GM21367 (cell line): ENCODE measurements around the gene CD72.
"Not testable (repeated sequence)": the region's sequence is repeated elsewhere in the genome, so short reads cannot be mapped to it uniquely, and the experiment has no call there.

Source experiments
- ATAC-seq: cut with Tn5 transposase; IDR thresholded peaks from one replicate; pipeline ENCODE4 v1.9.1; 2021; ENCODE audit not compliant: unreplicated experiment

CD72 gene

DNA sequence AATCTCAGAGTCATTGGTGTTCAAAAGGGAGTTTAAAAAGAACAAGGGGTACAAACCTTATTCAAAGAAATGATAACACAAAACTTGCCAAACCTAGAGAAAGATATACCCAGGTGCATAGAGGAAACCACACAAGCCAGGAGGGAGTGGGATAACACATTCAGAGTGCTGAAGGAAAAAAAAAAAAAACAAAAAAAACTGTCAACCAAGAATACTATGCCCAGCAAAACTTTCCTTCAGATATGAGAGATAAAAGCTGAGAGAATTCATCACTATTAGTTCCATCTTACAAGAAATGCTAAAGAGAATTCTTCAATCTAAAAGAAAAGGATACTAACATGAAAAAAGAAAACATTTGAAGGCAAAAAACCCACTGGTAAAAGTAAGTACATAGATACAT, 24.6 kb downstream of the CD72 start:
- ATAC-seq = no peak

DNA sequence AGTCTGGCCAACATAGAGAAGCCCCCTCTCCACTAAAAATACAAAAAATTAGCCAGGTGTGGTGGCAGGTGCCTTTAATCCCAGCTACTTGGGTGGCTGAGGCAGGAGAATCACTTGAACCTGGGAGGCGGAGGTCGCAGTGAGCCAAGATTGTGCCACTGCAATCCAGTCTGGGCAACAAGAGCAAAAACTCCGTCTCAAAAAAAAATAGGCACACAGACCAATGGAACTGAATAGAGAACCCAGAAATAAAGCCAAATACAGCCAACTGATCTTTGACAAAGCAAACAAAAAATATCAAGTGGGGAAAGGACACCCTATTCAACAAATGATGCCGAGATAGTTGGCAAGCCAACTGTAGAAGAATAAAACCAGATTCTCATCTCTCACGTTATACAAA, 29.7 kb downstream of the CD72 start:
- not testable (repeated sequence) for ATAC-seq

GRCh38 chr9:35584681-35585080, 33.5 kb downstream of the CD72 start:
- not testable (repeated sequence) for ATAC-seq

DNA sequence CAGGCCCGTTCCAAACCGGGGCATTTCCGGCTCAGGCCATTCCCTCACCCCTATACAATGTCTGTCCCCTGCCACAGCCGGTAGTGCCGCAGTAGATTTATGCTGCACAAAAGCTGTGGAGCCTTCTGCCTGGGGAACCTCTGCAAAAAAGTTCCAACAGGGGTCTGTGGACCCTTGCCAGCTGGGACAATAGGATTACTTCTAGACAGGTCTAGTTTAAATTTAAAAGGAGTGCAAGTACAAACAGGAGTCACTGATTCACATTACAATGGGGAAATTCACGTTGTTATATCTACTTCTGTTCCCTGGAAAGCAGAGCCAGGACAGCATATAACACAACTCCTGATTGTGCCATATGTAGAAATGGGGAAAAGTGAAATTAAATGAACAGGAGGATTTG, 34.7 kb downstream of the CD72 start:
- ATAC-seq = not testable (repeated sequence)

DNA sequence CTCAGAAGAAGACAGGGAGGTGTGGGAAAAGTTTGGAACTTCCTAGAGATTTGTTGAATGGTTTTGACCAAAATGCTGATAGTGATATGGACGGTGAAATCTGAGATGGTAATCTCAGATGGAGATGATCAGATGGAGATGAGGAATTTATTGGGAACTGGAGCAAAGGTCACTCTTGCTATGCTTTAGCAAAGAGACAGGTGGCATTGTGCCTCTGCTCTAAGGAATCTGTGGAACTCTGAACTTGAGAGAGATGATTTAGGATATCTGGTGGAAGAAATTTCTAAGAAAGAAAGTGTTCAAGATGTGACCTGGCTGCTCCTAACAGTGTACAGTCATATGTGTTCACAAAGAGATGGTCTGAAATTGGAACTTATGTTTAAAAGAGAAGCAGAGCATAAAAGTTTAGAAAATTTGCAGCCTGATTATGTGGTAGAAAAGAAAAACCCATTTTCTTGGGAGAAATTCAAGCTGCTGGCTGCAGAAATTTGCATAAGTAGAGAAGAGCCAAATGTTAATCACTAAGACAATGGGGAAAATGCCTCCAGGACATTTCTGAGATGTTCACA, 38.5 kb downstream of the CD72 start:
- not testable (repeated sequence) for ATAC-seq

GRCh38 chr9:35579130-35579529, 39.1 kb downstream of the CD72 start:
- no peak for ATAC-seq

DNA sequence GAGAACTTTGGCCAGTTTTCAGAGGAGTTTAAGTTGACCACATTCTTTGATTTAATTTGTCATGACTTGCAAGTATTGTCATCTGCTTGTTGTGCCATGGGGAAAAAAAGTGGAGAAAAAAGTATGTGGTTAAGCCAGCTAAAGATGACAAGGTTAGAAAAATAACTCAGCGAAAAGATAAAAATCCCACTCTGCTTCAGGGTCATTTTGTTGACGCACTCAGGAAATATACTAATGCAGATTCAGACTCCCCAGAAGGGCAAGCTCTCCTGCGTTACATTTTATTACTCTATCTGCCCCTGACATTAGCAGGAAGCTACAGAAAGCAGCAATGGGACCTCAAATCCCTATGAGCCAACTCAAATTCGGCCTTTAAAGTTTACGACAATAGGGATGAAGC, 40.7 kb downstream of the CD72 start:
- ATAC-seq = no peak

GRCh38 chr9:35575478-35575877, 42.7 kb downstream of the CD72 start:
- no peak for ATAC-seq

DNA sequence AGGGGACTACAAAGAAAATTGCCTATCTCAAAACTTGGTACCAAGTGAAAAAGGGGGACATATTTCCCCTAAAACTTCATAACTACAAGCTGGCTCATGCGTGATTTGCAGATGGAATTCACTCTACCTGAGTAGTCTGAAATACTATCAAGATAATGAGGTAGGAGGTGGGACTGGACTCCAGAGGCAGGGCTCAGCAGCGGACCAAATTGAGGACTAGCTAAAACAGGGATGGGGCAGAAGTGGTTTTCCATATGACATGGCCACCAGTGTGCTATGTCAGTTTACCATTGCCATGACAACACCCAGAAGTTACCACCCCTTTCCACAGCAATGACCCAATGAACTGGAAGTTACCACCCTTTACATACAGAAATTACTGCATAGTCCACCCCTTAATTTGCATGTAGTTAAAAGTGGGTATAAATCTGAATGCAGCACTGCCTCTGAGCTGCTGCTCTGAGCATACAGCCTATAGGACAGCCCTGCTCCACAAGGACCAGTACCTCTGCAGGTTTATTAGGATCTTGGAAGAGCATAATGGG, 43.6 kb downstream of the CD72 start:
- no peak for ATAC-seq

GRCh38 chr9:35570709-35571504, 47.3 kb downstream of the CD72 start:
- ATAC-seq = no peak

DNA sequence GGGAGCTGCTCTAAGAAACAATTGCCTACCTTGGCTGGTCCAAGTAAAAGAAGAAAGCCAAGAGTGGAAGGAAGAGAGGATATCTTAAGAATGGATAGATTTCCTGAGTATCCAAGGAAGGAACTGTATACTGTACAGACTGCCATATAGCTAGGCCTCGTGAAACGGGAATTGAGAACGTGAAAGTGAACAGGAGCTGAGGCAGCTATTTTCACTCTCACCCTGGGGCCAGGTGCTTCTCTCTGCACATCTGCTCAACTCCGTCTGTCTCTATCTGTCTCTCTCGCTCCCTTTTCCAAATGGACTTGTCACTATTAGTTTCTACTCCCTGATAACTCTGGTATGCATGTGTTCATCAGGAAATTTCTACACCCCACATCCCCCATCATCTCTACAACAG, 49.0 kb downstream of the CD72 start:
- no peak for ATAC-seq

DNA sequence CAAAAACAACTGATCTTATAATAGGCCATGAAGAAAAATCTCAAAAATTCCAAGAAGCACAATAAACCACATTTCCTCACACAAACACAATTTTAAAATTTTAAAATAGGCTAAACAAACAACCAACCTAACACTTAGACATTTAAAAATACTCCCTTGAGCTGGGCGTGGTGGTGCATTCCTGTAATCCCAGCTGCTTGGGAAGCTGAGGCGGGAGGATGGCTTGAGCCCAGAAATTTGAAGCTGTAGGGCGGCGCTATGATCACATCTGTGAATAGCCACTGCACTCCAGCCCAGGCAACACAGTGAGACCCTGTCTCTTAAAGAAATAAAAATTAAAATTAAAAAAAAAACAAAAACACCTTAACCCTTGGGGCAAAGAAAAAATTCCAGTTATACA, 50.0 kb downstream of the CD72 start:
- ATAC-seq = no peak

DNA sequence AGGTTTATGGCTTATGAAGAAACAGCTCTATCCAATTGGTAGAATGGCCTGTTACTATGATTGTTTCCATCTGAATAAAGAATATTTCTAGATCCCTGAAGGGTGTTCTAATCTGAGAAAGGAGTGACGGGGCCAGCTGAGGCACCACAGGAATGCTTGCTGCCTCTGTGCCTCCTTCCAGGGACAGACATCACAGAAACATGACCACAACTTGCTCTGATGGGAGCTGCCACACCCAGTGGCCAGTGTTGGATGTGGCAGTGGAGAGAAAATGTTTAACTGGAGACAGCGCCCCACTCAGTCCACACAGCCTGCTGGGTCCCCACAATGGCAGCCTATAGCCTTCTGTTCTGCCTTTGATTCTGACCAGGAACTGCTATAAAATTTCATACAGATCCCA, 51.8 kb downstream of the CD72 start:
- ATAC-seq = no peak

- ATAC-seq = no peak
Observed at GRCh38 chr9:35564658-35565061, 53.6 kb downstream of the CD72 start.

DNA sequence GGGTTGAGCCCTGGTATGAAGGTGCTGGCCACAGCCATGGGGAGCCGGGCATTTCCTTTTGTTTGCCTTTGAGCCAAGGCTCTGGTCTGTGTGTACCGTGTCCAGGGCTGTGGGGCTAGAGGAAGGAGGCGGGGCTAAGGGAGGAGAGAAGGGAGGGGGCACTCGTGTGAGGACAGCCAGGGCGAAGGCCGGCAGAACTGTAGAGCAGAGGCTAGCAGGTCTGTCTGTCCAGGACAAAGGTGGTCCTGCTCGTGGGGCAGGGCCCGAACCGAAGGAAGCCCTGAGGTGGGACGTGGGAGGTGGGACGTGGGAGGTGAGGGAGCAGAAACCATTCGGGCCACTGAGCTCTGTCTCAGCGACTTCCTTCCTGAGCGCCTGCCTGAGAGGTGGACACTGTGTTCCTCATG, 54.4 kb downstream of the CD72 start:
- ATAC-seq = no peak

- no peak for ATAC-seq
Observed at GRCh38 chr9:35562895-35563780, 55.1 kb downstream of the CD72 start.

DNA sequence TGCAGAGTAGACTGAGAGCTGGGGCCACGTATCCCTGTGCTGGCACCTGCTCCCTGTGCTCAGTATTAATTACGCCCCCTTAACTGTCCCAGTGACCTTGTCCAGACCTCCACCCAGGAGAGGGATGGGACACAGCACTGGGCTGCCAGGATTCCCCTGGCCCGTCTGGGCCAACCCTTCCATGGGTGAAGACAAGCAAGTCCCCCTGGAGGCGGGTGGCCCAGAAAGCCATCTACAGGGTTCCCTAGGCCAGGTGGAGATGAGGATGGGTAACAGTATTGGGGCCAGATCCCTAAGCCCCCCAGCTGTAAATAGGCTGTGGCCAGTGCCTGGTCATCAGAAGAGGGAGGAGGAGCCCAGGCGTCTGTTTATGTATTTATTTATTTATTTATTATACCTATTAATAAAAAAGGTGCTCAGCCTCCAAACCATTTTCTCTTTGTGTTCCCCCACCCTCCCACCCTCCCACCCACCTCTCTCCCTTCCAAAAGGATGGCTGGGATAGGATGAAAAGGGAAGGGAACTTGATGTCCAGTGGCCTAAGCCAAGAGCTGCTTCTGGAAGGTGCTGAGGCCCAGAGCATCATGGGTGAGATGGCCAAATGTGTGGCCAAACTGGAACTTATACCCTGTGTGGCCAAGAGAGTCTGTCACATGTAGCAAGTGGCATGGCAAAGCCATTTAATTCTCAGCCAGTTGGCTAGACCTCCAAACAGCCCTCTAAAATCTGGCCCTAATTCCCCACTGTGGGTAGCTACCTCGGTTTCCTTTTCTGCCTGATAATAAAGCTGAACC, 56.5 kb downstream of the CD72 start:
- ATAC-seq = no peak

DNA sequence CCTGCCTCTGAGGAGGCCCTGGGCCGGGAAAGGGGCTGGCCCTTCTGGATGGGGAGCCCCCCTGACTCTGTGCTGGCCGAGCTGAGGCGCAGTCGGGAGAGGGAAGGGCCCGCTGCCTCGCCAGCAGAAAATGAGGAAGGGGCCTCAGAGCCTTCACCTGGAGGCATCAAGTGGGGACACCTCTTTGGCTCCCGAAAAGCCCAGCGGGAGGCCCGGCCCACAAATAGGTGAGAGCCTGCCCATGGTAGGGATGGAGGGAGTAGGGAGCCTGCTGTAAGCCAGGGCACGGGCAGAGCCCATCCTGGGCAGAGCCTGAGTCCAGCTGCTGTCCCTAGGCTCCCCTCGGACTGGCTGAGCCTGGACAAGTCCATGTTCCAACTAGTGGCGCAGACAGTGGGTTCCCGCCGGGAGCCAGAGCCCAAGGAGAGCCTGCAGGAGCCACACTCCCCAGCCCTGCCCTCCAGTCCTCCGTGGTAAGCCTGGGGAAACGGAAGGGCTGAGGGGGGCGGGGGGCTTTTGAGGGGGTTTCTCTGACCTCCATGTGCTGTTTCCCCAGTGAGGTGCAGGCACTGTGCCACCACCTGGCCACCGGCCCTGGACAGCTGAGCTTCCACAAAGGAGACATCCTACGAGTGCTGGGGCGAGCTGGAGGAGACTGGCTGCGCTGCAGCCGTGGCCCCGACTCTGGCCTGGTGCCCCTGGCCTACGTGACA, 57.4 kb downstream of the CD72 start:
- ATAC-seq = no peak
